CD4-positive, alpha-beta T cell treated with Interleukin-2 at 100 ng/mL for 4 hours (primary cell): ENCODE measurements around the gene FAM171A1.
"Not testable (repeated sequence)": the region's sequence is repeated elsewhere in the genome, so short reads cannot be mapped to it uniquely, and the experiment has no call there.

Source experiments
- DNase-seq: peaks from one replicate; pipeline ENCODE4 v3.0.0-alpha.2; 2020; ENCODE audit warnings: low spot score

Gene FAM171A1

GRCh38 chr10:15290150-15290549 lies 80.9 kb downstream of the FAM171A1 start:
- DNase-seq = no peak

DNA sequence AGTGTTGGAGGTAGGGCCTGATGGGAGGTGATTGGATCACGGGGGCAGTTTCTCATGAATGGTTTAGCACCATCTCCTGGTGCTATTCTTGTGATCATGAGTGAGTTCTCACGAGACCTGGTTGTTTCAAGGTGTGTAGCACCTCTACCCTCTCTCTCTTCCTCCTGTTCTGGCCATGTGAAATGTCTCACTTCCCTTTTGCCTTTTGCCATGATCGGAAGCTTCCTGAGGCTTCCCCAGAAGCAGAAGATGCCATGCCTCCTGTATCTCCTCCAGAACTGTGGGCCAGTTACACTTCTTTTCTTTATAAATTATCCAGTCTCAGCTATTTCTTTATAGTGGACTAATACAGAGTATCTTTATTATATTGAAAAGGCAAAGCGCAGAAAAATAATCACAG lies 90.1 kb downstream of the FAM171A1 start:
- DNase-seq = no peak

DNA sequence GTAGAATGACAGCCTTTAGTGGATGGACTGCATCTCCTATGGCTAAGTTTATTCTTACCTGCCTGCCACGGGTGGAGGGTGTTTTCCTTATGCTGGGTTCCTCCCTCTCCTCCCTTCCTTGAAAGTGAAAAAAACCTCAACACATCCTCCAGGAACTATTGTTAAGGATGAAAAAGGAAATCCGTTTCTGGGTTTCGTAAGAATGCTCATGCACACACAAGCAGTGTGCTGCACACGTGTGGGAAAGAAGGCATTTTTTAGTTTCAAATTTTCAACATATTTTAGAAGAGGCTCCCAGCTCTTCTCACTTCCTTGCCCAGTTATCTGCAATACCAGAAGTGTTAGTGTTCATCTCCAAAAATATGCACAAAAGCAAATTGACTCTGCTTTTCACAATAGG lies 90.6 kb downstream of the FAM171A1 start:
- DNase-seq = no peak

DNA sequence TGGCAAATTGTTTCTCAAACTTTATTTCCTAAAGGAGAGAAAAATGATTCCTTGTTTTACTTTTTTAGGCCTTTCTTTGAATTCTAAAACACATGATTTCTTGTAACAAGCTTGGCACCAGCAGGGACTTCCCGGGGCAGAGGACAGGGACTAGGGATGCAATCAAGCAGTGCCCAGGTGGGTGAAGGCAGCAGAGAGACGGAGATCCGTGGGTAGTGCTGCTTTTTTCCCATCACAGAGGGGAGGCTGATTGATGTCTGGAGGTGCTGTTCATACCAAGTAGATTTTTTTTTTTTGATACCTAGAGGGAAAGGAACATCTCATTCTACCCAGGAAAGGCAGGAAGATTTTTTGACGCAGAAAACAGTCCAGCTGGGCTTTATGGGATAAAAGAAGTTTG lies 91.9 kb downstream of the FAM171A1 start:
- DNase-seq = no peak

DNA sequence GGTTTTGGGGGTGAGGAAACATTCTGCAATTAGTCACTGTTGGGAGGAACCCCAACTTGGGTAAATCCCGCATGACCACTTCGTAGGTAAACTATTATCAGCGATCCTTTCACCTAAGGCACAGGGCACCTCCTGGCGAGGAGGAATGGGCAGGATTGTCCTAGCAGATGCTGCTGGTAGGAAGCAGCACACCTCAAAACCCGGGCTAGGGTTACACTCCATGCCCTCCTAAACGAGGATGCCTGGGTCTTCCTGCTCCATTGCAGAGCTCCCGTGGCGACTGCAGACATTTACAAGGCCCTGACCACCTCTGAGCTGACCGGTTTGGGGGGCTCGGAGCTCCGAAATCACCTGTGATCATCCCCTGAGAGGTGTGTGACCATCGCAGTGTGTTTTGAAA lies 92.3 kb downstream of the FAM171A1 start:
- no peak for DNase-seq

GRCh38 chr10:15276039-15276438 lies 95.0 kb downstream of the FAM171A1 start:
- DNase-seq = not testable (repeated sequence)

GRCh38 chr10:15269838-15270237 lies 101.3 kb downstream of the FAM171A1 start:
- not testable (repeated sequence) for DNase-seq

DNA sequence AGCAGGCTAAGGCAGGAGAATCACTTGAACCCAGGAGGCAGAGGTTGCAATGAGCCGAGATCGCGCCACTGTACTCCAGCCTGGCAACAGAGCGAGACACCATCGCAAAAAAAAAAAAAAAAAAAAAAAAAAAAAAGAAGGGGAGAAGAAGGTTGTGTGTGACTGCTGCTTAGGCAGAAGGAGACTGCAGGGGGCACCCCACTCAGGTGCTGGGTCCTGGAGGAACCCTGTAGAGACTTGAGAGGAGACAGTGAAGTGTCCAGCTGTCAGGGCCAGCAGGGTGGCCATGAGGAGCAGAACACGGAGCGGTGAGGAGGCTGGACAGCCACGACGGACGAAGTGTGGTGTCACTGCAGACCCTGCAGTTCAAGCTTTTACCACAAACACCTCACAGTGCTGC lies 103.6 kb downstream of the FAM171A1 start:
- no peak for DNase-seq

GRCh38 chr10:15266117-15266516 lies 105.0 kb downstream of the FAM171A1 start:
- no peak for DNase-seq

GRCh38 chr10:15265558-15265957 lies 105.5 kb downstream of the FAM171A1 start:
- DNase-seq = no peak

- DNase-seq = no peak
Measured at GRCh38 chr10:15265056-15265455, 106.0 kb downstream of the FAM171A1 start.

- no peak for DNase-seq
Measured at GRCh38 chr10:15263657-15264323, 107.3 kb downstream of the FAM171A1 start.

GRCh38 chr10:15262036-15262713 lies 108.9 kb downstream of the FAM171A1 start:
- no peak for DNase-seq

- no peak for DNase-seq
Measured at GRCh38 chr10:15259136-15259535, 112.0 kb downstream of the FAM171A1 start.

DNA sequence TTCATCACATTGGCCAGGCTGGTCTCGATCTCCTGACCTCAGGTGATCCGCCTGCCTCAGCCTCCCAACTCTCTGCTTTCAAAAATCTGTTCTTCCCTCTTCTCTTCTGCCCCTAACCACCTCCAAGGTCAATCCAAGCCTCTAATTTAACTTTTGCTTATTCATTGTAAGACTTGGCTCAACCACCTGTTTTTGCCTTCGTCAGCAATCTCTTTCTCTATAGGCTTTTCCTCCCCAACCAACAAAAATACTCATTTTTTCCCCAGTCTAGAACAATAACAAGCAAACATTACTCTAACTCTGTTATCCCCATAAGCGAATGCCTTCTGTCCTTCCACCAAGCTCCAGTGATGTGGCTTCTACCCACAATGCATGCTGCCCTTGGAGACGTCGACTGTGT lies 112.8 kb downstream of the FAM171A1 start:
- DNase-seq = no peak

- DNase-seq = no peak
Measured at GRCh38 chr10:15255961-15256360, 115.1 kb downstream of the FAM171A1 start.

GRCh38 chr10:15254808-15255648 lies 116.1 kb downstream of the FAM171A1 start:
- DNase-seq = peak; percentile 12

GRCh38 chr10:15253951-15254807 lies 116.9 kb downstream of the FAM171A1 start:
- DNase-seq = no peak

DNA sequence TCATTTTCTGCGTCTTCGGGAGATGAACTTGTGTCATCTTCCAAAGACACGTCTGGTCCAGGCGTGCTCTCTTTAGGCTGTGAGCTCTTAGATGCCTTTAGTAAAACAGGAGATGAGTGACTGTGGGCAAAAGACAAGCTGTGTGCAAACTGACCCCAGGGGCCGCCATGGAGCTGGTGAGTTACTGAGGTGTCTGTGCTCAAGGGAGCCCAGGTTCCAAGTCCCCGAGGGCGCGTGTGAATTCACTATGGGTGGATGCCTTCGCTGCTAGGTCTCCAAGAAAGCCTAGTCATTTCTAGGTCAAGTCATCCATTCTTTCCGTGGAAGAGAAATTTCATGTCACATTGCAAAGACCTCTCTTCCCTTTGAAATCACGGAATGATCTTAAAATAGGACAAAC lies 118.7 kb downstream of the FAM171A1 start:
- DNase-seq = no peak

- no peak for DNase-seq
Measured at GRCh38 chr10:15251791-15252380, 119.2 kb downstream of the FAM171A1 start.

DNA sequence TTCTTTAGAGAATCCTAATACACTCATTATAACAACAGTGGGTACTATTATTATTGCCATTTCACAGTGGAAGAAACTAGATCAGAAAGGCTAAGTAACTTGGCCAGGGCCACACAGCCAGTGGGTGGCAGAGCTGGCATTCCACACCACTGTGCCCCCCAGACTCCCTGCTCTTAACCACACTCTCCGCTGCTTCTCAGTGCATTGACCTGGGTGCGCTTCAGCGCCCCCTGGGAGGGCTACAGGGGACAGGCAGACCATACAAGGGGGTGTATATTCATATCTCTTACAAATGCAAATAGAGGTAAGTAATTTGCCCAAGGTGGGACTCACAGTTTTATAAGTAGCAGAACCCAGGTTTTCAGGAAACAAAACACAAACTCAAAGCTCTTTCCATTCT lies 125.6 kb downstream of the FAM171A1 start:
- DNase-seq = peak; percentile 12
